NCI-H774 (cell line): Measurements from ENCODE around the gene ABHD17C.

ENCODE experiments used
- DNase-seq: peaks from one replicate; lab custom pipeline; 2025; lab: John Stamatoyannopoulos, UW

Gene ABHD17C

DNA sequence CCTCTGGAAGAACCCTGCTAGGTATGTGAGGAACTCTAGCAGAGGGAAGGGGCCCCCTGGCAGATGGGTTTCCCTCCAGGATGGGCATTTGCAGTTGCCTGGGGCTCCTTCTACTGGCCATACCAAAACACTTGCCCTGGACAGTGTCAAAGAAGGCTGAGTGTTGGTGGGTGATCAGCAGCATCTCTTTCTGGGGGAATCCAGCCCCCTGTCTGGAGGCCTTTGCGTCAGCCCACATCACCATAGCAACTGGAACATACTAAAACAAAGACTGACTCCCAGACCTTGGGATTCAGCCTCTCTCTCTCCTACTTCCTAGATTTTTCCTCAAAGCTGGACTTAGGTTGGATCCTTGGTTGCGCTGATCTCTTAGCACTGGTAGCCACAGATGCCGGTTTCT lies 92.2 kb downstream of the ABHD17C start:
- DNase-seq, result no peak

DNA sequence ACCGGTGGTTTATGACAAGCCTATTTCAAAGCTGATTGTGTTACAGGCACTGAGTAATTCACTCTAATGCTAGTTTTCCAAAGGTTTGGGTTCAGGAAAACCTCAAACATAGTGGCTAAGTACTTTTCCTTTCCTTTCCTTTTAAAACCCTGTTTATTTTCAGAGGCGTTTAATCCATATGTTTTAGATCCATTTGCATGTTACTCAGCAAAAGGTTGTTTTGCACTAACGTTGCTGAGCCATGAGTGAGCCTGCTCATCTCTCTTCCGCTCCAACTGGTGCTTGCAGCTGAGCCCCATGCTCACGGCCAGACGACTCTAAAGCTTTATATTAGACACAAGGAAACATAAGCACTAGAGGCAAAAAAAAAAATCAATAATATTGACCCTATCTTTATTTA lies 93.4 kb downstream of the ABHD17C start:
- no peak for DNase-seq

DNA sequence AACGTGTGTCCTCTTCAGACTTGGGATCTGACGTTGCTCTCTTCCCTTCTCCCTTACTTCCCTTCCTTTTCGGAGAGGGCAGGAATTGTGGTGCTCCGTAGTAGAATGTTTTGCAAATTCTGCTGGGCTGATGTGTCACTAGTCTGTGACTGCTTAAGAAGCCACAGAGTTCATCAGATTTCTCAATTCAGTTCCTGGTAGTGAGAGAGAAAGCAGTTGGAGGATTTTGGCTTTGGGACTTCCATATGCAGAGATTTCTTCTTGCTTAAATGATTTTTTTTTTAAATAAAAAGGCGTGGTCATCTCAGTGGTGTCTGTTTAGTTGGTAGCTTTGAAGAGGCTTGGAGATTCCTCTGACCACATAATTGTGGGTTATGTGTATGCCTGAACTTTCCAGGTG lies 94.2 kb downstream of the ABHD17C start:
- no peak for DNase-seq

DNA sequence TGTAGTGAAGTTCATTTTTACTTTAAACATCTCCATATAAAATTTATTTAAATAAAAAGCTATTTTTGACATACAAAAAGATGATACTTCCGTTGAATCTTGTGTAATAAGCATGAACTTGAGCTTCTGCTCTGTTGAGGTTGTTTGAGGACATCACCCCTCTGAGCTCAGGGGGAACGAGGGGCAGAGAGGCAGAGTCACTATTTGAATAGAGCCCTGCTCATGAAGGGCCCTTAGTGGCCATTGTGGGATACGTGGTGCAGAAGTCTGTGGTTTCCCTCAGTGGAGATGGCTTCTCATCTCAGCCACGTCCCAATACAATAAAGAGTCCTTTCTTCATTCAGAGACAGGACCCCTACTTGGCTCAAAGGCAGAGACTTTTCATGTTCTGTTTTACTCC lies 94.7 kb downstream of the ABHD17C start:
- DNase-seq, result no peak

DNA sequence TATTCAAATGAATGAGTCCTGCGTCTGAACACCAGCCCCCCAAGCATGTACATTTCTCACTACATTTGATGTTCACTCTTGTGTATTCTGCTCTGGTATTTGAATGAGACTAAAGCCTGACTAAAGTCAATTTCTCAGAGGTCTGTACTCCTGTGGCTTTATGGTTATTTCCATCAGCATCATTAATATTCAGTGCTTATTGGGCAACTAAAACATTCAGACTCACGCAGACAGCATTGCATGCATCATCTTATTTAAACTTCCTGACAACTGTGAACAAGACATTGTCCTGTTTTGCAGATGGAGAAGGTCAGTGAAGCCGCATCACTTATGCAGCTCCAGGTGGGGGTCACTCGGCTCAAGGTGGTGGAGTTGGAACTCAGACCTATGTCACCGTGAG lies 95.1 kb downstream of the ABHD17C start:
- DNase-seq, result no peak

DNA sequence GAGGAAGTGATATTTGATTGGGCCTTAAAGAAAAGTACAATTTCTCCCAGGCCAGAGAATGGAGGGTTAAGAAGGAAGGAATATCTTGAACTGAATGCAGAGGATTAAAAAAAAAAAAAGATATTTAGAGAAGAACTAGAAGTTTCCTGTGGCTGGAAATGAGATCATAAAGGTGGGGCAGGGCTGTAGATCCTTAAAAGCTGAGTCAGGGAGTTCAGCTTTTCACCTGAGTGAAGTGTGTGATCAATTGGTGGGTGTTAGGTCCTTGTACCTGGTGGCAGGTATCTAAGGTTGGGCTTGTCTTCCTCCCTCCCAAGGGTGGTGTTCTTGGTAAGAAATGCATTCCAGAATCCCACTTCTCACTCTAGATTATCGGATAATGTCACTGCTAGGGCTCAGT lies 95.9 kb downstream of the ABHD17C start:
- no peak for DNase-seq

DNA sequence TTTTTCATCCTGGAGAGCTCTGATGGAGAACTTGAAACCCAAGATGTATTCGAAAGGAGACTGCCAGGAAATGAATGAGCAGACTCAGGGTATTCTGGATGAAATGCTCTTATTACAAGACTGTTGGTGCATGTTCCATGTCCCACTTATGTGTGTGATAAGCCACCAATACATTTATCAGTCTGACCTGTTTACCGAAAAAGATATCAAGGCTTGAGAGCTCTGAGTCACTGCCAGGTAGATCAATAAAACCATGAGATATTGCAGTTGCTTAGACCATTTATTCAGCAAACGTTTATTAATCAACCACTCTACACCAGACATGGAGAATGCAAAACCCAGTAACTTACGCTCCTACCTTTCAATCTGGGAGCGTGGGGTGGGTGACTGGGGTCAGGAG lies 101.3 kb downstream of the ABHD17C start:
- no peak for DNase-seq

DNA sequence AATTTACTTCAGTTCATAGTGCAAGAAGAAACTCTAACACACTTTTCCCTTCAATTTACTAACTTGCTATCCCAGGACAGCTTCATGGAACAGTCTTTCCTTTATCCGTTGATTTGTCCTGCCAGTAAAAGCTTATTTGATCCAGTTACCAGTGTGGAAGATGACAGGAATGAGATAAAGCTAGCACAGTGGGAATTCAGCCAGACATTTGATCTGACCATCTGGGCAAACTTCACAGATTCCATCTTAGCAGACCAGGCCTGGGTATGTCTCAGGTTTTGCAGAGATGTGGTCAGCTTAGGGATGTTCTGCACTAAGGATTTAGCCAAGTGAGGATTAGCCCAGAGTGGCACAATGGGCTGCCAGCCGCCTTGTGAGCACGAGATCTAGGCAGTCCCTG lies 103.8 kb downstream of the ABHD17C start:
- DNase-seq, result no peak

DNA sequence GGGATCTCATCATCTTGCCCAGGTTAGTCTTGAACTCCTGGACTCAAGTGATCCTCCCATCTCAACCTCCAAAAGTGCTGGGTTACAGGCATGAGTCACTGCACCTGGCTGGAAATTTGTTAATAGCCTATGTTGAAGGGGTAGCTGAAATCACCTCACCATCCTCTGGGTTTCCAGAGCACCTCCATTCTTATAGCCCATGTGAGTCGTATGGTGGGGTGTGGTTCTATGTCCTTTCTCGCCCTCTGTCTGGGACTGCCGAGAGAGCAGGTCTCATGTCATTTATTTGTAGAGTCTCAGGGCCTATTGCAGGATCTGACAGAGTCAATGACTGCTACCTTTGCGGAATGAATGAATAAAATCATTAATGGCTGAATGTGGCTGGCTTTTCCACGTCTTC lies 105.0 kb downstream of the ABHD17C start:
- no peak for DNase-seq

DNA sequence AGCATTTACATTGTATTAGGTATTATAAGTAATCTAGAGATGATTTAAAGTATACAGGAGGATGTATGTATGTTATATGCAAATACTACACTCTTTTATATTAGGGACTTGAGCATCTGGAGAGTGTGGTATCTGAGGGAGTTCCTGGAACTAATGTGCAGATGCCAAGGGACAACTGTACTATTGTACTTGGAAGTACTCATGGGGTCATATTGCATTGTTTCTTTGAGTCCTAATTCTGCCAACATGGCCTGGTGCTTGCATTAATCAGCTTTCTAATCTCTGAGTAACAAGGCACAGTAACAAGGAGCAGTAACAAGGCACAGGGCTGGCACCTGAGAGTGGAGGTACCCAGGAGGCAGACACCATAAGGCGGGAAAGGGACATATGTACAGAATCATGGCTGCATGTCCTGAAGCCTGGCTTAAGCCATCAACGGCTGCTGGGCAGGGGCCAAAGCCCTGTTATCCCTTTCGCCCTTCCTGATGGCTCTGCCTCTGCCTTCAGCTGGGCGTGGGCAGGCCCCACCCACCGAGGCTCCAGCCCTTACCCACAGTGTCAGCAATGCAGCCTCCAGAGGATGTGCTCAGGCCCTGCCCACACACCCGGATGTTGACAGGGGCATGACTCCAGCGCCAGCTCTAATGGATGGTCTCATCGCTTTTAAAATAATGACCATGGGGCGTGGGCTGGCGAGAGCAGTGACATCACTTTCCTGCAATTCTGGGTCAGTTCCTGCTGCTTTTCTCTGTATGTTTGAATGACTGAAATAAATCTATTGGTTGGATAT lies 107.0 kb downstream of the ABHD17C start:
- DNase-seq, result no peak

DNA sequence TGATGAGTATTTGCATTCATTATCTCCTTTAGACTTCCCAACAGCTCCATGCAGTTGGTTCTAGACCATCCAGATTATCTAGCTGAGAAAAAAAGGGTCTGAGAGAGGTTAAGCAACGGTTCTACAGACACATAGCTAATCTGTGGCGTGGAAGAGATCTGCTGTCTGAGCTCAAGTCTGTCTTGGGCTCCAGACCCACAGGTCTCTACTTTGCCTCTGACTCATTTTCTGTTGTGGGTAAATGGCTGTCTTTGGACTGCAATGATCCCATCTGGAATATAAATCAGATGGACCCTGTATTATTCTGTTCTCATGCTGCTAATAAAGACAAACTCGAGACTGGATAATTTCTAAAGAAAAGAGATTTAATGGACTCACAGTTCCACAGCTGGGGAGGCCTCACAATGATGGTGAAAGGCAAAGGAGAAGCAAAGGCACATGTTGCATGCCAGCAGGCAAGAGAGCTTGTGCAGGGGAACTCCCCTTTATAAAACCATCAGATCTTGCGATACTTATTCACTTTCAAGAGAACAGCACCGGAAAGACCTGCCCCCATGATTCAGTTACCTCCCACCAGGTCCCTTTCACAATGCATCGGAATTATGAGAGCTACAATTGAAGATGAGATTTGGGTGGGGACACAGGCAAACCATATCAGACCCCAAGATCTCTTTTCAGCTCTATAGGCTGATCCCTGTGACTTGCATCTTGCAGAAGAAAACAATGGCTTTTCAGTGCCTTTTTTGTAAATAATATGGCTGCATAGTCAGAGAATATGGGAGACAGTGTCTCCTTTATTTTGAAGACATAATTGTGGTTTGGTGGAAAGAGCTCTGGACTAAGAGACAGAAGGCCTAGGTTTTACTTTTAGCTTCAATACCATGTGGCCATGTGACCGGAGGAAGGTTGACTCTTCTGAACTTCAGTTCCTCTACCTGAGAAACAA lies 108.7 kb downstream of the ABHD17C start:
- no peak for DNase-seq

DNA sequence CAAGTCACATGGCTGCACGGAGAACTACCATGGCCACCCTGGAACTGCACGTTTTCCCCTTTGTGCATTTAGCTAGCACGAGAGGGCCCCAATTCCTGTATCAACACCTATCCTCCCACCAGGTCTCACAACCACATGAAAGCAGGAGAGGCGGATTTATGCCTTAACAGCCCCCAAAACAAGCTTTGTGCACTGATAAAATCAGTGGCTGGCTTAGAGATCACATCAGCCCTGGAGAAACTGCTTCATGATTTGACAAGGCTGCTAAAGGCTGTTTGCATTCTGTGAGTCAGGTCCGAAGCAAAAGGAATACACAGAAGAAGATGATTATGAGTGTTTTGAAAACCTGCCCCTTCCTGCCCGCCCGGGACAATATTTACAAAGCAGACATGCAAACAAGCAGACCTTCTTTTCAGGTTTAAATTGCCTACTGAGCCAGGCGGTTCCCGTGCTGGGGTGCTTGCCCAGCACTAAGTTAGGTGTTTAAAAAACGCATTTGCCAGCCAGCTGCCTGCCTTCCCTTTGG lies 109.9 kb downstream of the ABHD17C start:
- DNase-seq, result peak; percentile 57
